Measurements from ENCODE around the gene NOD1.

DNA sequence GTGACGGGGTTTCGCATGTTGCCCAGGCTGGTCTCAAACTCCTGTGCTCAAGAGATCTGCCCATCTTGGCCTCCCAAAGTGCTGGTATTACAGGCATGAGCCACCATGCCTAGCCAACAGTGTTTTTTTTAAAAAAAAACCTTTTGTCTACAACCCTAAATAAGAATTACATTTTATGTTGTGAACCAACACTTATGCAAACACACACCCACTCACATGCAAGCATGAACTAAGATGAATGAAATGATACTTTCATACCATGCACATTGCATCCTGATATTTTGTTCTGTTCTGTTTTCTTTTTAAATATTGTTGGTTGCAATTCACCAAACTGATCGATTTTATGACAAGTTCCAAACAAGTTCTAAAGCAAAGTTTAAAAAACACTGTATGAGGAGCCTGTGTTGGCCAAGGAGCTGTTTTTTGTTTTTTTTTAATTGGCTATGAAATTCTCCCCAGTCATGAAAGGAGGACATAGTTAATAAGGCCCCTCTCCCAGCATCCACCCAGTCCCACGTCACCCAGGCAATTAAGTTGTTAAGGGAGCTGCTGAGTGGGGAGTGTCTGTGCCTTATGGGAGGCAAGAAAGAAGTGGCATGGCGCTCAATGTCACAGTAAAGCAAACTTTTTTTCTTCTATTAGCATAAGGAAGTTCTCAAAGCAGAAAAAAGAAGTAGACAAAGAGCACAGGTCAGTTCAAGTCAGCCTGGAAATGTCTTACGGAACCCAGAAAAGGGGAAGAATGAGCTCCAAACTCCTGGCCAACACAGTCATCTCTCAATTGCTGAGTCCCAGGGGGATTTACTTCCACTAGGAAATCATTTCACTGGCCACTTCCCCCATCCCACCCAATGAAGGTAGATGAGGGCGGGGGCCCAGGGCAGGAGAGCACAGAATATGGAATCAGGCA, 50.1 kb downstream of the NOD1 start:
- TF ChIP-seq EHMT2 (IDR thresholded peaks at IDR 0.05; ENCODE audit: low read depth) (no peak), POLR2A (IDR thresholded peaks at IDR 0.05; ENCODE audit: low read length) (no peak), CTCF (IDR thresholded peaks at IDR 0.05) (no peak), RARB (CRISPR knock-in tag; IDR thresholded peaks at IDR 0.05) (no peak), ESRRA (IDR thresholded peaks at IDR 0.05; ENCODE audit: borderline replicate concordance, low read length) (no peak), RCOR1 (IDR thresholded peaks at IDR 0.05; ENCODE audit: low read depth, low read length) (no peak), MYC (IDR thresholded peaks at IDR 0.05; ENCODE audit: borderline replicate concordance, low read length) (no peak), EP300 (IDR thresholded peaks at IDR 0.05) (no peak), SMC3 (IDR thresholded peaks at IDR 0.05) (no peak), ZSCAN20 (CRISPR knock-in tag; IDR thresholded peaks at IDR 0.05) (no peak), ELK1 (IDR thresholded peaks at IDR 0.05; ENCODE audit: low read depth, low read length) (no peak), CHD2 (IDR thresholded peaks at IDR 0.05; ENCODE audit: low read length, partially characterized antibody) (no peak), PHF8 (IDR thresholded peaks at IDR 0.05; ENCODE audit: borderline replicate concordance, low read depth) (no peak)
- TF ChIP-seq, protein P1, sequence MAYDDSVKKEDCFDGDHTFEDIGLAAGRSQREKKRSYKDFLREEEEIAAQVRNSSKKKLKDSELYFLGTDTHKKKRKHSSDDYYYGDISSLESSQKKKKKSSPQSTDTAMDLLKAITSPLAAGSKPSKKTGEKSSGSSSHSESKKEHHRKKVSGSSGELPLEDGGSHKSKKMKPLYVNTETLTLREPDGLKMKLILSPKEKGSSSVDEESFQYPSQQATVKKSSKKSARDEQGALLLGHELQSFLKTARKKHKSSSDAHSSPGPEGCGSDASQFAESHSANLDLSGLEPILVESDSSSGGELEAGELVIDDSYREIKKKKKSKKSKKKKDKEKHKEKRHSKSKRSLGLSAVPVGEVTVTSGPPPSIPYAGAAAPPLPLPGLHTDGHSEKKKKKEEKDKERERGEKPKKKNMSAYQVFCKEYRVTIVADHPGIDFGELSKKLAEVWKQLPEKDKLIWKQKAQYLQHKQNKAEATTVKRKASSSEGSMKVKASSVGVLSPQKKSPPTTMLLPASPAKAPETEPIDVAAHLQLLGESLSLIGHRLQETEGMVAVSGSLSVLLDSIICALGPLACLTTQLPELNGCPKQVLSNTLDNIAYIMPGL (CRISPR knock-in tag; IDR thresholded peaks at IDR 0.05; ENCODE audit: borderline replicate concordance): no peak

Data from A549 (cell line).